SK-N-DZ (cell line): ENCODE results near the gene ARL10.

ENCODE experiments used
- small RNA-seq, 2 experiments: library from RNA; depleted of rRNA; stranded (forward); fragments of <200 nt; gene quantifications; one replicate each; pipeline ENCODE3, GENCODE V24; 2014

ARL10 gene

Small RNAs within 50 kb of the gene (small RNA-seq; reads per million reads assigned to genes)
- 0.34 to 4.8 reads per million in 2 experiments for gene MIR1271
